HG03432 (cell line): ENCODE results near the gene MALRD1.

Experiments used
- ATAC-seq: cut with Tn5 transposase; IDR thresholded peaks from one replicate; pipeline ENCODE4 v1.9.1; 2021; ENCODE audit warnings: mild to moderate bottlenecking, moderate library complexity; ENCODE audit not compliant: unreplicated experiment

The MALRD1 gene

DNA sequence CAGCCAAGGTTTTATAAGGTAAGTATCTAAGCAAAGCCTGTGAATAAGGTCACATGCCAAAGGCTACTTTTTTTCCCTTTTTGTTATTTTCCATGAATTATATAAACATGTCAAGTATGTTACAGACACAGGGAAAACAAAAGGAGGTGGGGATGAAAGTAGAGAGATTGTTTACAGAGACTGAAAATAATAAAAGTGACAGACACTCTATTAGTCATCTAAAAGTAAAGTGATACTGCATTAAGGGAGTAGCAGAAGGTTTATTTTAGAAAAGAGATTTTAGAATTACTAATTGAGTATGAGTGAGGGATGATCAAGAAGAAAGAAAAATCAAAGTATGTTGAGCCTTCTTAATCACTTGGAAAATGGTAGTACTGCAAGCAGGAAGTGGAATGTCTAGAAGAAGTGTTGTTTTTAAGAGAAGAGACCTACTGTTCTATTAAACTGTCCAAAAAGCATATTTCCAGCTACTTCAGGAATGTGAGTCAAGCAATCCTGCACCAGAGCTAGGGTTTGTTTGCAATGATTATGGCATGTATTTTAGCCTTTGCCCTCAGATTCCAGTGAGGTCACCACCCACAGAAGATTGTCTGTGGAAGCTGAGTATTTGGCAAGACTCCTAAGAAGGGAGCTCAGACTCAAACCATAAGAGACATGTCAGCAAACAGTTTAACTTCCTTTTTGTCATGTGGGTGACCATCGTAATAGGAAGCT is 589.7 kb downstream of the MALRD1 start:
- no peak for ATAC-seq

DNA sequence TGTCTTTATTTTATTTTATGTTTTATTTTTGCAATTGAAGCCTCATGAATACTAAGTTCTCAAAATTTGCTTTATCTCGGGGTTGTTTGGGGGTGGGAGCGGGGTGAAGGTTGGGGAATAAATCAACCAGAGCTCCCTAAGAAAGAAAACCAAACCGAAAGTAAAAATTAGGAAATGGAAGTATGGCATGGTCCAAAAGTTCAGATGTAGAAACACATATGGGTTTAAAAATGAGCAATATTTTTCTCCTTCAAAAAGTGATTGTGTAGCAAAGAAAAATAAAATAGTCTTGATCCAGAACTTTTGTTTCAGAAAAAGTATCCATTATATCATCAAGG is 590.3 kb downstream of the MALRD1 start:
- no peak for ATAC-seq

DNA sequence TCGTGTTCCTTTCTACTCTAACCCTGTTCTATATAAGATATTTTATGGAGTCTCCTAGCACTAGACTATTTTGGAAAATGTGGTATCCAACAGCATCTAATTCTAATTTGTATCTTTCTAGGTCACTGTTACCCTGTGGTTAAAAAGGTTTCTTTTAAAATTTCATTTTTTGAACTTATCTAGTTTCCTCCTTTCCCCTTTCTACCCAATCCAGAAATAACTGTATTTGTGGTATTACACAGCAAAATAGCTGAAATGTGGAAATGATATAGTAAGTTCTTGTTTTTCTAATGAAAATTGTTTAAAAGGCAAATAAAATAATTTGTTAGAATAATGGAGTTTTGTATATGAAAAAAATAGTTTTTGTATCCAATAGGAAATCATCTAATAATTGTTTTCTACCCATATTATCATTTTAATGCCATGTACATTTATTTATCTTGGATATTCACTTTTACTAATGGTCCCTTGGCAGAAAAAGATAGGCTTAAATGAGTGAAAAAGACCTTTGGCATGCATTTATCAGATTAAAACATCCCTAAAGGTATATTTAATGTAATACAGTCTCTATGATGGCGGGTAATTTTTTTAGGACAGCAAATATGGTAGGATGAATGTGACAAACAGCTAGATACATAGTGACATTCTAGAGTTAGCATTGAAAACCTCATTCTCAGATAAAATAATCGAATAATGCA is 592.1 kb downstream of the MALRD1 start:
- no peak for ATAC-seq

DNA sequence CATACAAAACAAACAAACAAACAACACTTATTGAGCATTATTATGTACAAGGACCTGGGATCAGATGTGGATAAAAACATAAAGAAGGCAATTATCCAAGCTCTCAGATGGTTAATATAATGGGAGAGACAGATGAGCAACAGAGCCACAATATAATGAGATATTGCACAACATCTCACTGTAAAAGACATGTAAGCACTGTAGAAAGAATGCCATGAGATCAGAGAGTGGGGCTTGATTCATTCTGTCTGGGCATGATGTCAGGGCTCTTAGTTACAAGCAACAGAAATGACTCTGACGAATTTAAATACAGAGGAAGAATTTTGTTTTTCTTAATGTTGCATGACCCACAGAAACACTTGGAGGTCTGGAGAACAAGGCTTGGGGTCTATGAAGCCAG is 602.9 kb downstream of the MALRD1 start:
- ATAC-seq = no peak

DNA sequence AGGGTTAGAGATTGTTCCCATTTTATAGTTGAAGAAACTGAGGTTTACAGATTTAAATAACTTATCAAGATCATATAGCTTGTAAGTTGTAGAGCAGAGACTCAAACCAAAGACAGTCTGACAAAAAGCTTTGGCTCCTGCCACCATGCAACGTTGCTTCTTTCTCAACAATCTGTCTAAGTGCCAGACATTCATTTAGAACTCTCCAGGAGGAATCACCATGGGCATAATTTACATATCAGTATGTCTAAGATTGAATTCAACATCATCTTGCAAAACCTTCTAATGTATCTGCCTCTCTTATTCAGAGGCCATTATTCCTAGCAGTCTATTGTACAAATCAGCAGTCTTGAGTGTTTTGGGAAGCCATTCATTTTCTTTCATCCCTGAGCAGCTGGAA is 604.1 kb downstream of the MALRD1 start:
- no peak for ATAC-seq

DNA sequence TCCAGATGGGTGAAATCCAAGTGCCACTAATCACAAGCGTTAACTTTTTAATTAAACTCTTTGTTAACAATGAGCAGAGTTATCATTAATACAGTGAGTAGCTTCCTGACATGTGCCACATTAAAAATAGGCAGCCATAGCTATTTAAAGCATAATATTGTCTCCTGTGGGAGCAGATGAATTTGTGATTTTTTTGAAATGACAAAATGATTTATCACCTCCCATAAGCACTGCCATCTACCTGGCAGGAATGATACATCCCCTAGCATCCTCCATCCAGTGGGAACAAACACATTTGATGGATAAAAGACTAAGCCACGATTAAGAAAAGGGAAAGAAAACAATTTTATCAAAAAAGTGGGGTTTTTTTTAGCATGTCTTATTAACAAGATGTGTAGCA is 605.3 kb downstream of the MALRD1 start:
- ATAC-seq = no peak

DNA sequence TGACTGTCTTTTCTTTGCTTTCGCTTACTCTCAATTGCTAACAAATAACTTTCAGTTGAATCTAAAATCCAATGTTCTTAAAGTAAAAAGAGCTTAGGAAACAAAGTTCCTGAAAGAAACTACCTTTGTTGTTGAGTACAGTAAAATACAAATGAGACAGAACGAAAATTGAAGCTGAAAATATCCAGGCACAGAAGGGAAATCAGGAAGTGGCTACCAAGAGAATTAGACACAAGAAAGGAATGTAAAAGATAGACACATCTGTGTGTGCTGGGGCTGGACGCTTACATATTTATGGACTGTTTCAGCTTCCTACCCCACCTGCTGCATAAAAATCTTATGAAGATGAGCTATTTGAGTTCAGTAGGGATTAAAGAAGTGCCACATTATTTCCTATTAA is 606.0 kb downstream of the MALRD1 start:
- ATAC-seq = no peak

DNA sequence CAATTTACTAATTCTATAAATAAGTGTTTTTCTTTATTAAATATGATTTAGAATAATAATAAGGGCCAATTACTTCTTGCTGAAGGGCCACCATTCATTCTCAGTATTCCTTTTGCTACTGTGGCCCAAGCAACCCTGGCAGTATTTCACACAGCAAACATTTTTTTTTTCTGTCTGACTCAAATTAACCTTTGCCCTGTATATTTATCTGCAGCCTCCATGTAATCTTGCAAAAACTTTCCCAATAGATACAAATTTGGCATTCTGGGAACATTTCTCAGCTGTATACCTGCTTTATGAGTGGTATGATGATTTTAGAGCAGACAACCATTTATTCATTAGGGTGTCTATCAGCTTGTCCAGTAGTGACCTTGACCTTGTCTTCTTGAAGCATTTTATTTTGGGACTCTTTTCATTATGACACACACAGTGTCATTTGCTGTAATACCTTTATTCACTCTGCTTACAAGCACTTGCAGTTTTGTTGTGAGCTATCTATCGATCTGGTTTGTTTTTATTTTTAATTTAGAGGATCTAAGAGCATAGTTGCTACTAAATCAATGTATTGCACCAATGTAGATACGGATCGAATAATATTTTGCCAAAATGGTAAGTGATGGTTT is 607.9 kb downstream of the MALRD1 start:
- no peak for ATAC-seq

DNA sequence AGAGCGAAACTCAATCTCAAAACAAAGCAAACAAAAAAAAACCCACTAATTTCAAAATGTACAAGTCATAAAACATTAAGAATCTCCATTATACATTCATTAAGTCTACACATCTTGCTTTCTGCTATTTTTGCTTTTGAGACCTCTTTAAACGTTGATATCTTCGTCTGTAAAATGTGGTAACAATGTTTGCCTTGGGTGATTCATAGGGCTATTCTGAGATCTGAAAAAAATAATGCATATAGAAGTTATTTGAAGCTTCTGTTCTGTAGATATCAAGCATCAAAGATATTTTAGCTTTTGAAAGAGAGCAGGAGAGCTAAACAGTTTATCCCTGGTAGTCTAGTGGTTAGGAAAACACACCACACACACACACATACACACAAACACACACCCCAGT is 609.5 kb downstream of the MALRD1 start:
- no peak for ATAC-seq

DNA sequence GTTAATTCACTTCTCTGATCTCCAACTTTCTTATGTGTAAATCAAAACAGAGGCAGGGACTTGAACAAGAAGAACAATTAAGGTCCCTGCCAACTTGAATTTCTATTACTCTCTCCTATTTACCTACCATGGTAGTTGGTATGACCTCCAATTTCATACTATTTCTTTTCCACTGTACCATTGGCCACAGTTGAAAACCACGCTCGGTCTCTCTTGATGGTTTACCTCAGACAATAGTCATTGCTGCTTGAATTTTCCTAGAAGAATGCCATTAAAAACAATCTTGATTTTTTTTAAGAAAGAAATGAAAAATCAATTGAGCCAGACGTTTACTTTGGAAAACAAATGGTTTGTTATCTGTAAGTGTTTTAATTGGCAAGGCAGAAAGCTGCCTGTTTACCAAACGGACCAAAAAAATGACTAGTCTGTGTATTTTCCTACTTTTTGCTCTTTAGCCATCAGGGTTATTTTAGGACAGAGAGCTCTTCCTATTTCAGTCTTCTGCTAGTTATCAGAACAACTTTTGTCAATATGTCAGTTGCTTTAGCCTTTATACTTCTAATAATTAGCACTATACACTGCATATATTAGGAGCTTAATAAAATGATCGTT is 610.1 kb downstream of the MALRD1 start:
- no peak for ATAC-seq

DNA sequence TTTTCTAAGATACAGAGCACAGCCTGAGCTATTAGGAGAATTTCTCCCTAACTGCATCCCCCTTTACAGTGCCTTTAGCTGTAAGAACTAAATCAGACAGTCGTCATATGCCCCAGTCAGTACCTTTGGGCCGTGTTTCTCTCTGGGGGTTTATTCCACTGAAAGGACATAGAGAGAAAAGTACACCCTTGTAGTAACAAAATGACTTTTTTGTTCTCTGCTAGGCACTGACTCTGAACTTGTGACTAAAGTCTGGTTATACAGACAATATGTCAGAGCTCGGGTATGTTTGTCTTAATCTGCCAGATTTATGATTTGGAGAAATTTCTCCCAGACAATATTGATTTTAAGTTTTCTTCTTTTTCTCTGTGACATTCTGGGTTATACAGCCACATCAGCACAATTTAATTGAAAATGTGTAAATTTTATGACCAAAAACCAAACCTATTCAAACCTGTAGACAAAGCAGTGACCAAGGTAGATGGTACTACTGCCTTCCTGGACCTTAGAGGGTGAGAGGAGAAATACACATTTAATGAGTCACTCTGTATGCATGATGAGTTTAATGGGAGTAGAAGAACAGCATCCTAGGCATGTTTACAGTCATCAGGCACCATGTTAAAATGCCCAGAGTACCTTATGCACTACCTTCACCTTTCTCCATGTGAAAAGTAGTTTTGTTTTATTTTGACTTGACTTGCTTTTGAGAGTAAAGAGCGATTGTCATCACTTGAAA is 611.5 kb downstream of the MALRD1 start:
- ATAC-seq = no peak

DNA sequence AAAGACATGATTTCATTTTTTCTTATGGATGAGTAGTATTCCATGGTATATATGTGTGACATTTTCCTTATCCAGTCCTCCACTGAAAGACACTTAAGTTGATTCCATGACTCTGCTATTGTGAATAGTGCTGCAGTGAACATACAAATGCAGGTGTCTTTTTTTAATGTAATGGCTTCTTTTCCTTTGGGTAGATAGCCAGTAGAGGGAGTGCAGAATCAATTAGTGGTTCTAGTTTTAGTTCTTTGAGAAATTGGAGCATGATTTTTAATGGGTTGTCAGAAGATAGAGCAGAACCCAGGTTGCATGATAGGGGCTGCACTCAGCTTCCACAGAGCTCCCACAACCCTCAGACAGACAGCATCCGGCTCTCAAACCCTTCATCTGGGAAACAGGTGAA is 614.7 kb downstream of the MALRD1 start:
- no peak for ATAC-seq

DNA sequence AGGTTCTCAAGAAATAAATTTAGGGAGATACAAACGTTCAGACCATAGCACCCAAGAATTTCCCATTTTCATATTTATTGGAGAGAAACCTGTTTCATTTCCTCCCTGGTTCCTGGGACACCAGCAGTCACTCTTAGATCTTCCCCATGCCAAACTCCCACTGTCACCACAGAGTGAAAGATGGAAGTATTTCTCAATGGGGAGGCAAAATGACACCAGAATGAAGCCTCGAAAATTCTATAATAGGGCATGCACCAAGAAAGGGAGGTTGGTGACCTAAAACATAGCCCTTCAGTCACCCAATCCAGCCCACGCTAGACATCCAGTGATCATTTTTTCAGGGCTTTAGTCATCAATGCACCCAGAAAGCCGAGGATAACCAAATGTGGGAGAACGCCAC is 619.5 kb downstream of the MALRD1 start:
- ATAC-seq = no peak

DNA sequence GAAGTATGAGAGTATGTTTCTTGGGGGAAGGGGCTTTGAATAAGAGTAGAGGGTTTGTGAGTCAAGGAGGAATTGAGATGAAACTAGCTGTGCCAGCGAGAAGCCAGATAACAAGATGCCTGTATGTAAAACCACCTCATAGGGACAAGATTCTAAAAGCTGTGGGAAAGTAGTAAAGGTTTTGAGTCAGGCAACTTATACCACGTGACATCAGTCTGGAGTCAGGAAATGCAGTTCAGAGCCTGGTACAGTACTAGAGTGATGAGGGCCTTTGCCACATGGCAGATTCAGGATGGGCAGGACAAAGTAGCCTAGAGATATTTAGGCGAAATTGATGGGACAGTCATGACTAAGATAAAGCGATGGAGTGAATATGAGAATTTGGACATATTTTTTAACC is 627.5 kb downstream of the MALRD1 start:
- no peak for ATAC-seq

DNA sequence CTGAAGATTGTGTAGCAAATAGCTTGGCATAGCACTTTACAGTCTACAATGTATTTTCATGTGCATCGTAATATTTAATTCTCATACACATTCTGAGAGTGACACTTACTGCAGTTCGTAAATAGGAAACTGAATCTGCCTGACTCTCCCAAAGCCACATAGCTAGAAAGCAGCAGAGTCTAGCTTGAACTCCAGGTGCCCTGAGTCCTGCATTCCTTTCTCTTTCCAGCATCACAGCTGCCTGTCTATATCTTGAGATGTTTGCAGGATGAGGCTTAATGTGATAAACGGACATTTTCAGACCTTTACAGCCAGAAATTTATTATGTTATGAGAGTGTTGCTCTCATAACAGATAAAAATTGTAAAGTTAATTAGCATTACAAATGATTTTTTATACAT is 634.8 kb downstream of the MALRD1 start:
- ATAC-seq = no peak

DNA sequence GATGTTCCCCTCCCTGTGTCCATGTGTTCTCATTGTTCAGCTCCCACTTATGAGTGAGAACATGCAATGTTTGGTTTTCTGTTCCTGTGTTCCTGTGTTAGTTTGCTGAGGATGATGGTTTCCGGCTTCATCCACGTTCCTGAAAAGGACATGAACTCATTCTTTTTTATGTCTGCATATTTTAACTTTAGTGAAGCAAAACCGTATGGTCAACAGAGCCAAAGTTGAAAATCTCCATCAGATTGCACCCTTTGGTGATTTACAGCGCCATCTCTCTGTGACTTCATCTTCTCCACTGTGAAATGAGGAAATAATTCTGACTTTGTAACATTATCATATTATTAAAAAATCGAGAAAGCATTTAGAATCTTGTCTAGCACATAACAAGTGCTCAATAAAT is 635.4 kb downstream of the MALRD1 start:
- no peak for ATAC-seq

DNA sequence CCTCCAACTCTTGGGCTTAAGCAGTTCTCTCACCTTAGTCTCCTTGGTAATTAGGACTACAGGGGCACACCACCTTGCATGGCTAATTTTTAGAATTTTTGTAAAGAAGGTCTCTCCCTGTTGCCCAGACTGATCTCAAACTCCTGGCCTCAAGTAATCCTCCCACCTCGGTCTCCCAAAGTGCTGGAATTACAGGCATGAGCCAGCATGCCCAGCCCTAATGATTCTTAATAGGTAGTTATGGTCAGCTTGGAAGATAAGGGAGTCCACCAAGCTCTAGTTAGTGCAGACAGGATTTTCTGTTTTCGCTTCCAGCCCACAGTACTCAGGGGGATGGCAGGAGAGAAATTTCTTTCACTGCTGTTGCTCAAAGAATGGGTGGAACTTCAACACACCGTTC is 639.7 kb downstream of the MALRD1 start:
- no peak for ATAC-seq

DNA sequence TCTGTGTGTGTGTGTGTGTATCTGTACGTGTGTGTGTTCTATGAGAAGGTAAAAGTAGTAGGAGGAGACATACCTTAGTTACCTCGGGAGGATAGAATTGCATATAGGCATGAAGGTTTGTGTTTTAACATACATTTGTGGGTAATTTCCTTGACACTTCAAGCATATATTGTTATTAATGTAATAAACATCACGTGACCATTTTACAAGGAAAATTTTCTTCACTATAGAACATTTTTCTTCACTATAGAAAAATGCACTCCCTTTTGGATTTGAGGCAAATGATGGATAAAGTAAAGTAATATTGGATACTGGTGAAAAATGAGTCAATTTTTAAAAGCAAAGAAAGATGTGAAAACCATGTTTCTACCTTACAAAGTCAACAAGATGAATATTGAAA is 640.6 kb downstream of the MALRD1 start:
- ATAC-seq = no peak

DNA sequence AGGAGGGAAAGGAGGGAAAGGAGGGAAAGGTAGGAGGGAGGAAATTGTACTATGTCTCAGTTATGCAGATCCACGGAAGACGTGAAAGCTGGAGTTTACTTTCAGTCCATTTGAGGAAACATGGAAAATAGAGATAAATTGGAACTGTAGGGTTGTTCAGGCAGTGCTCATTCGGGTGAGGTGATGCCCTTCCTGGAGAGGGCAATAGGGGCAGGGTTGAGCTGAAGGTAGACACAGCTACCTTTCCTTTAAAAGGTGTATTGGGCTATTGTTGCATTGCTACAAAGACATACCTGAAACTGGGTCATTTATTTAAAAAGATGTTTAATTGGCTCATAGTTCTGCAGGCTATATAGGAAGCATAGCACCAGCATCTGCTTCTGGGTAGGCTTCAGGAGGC is 650.7 kb downstream of the MALRD1 start:
- ATAC-seq = no peak

DNA sequence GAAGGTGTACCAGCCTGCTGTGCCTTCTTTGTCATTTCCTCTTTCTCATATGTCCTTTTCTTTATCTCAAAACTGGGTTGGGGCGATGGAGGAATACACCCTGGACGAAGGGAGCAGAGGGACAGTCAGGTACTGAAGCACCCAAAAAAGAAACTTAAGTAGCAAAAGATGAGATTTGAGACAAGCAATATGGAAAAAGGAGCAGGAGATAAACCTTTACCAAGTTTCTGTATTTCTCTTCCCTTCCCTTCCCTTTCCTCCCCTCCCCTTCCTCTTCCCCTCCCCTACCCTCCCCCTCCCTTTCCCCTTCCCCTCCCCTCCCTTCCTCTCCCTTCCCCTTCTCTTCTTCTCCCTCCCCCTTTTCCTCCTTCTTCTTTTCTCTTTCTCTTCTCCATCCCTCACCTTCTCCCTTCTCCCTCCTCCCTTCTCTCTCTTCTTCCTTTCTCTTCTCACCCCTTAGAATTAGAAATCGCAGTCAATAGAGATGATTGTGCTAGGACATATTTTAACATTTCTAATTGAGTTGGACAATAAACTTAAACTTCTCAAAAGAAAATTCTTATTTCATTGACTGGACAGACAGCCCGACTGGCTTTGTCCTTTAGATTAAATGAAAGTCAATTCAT is 652.9 kb downstream of the MALRD1 start:
- ATAC-seq = no peak

DNA sequence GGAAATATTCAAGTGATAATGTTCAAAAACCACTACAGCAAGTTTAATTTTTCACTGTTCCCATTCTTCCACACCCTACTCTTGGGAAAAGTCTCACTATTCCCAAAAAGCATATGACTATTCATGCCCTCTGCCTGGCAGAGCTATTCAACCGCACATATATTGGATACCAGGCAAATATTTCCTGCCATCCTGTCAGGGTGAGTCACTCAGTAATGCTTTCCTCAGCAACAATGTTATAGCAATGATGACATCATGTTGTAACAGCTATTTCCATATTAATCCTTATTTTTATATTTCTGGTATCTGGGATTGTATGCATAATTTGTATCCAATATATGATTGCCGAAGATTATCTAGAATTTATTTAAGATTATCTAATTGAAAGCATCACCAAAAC is 653.6 kb downstream of the MALRD1 start:
- no peak for ATAC-seq
